ENCODE data around the gene RASGRP2.

- no peak for TF ChIP-seq POLR2AphosphoS5 (IDR thresholded peaks at IDR 0.05)
- no peak for TF ChIP-seq CTCF (IDR thresholded peaks at IDR 0.05)
- TF ChIP-seq POLR2A (IDR thresholded peaks at IDR 0.05): no peak
- TF ChIP-seq EP300 (IDR thresholded peaks at IDR 0.05): no peak
Measured at GRCh38 chr11:64739871-64740270, 4.1 kb downstream of the RASGRP2 start.
